OCI-LY7 (cell line): ENCODE data around the gene KRTAP20-2.

Source experiments
- EZH2phosphoT487 ChIP-seq: fragments of 200-600 bp; sonication (generic); IDR thresholded peaks from 2 replicates; pipeline ENCODE4 v1.6.1; 2018; ENCODE audit warnings: low read depth, borderline replicate concordance, mild to moderate bottlenecking, mixed run types, antibody characterized with exemption, low read length, moderate library complexity, mixed read lengths
- TF ChIP-seq, protein P1 (sequence below): fragments of 200-600 bp; sonication (generic); conservative IDR thresholded peaks from 2 replicates; pipeline ENCODE4 v1.5.1; 2014; ENCODE audit warnings: mild to moderate bottlenecking, antibody characterized with exemption, low read length, moderate library complexity, mixed read lengths

GRCh38 chr21:30652891-30653290, 17.9 kb downstream of the KRTAP20-2 start:
- TF ChIP-seq, protein P1, sequence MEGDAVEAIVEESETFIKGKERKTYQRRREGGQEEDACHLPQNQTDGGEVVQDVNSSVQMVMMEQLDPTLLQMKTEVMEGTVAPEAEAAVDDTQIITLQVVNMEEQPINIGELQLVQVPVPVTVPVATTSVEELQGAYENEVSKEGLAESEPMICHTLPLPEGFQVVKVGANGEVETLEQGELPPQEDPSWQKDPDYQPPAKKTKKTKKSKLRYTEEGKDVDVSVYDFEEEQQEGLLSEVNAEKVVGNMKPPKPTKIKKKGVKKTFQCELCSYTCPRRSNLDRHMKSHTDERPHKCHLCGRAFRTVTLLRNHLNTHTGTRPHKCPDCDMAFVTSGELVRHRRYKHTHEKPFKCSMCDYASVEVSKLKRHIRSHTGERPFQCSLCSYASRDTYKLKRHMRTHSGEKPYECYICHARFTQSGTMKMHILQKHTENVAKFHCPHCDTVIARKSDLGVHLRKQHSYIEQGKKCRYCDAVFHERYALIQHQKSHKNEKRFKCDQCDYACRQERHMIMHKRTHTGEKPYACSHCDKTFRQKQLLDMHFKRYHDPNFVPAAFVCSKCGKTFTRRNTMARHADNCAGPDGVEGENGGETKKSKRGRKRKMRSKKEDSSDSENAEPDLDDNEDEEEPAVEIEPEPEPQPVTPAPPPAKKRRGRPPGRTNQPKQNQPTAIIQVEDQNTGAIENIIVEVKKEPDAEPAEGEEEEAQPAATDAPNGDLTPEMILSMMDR = no peak
- no peak for TF ChIP-seq EZH2phosphoT487
